T-helper 1 cell treated with Interleukin-12 subunit alpha and Interleukin-12 subunit beta and Interleukin-4 antibody, amounts not matched to agents 30 μg/mL and 1 μg/mL, for 36 hours (primary cell): ENCODE measurements around the gene RNPS1.

Experiments
- H3K27ac Mint-ChIP-seq: one replicate; pipeline ENCODE4 v1.8.0; 2021; ENCODE audit warnings: mild to moderate bottlenecking, mixed read lengths
- H3K27me3 Mint-ChIP-seq: one replicate; pipeline ENCODE4 v1.8.0; 2021; ENCODE audit warnings: low read depth, mixed read lengths
- H3K36me3 Mint-ChIP-seq: one replicate; pipeline ENCODE4 v1.8.0; 2021; ENCODE audit warnings: low read depth, mixed read lengths
- H3K4me1 Mint-ChIP-seq: one replicate; pipeline ENCODE4 v1.8.0; 2021; ENCODE audit warnings: low read depth, mixed read lengths
- H3K4me3 Mint-ChIP-seq: one replicate; pipeline ENCODE4 v1.8.0; 2021; ENCODE audit warnings: mild to moderate bottlenecking, moderate library complexity, mixed read lengths
- H3K9me3 Mint-ChIP-seq: one replicate; pipeline ENCODE4 v1.8.0; 2021; ENCODE audit warnings: mixed read lengths

RNPS1 gene

DNA sequence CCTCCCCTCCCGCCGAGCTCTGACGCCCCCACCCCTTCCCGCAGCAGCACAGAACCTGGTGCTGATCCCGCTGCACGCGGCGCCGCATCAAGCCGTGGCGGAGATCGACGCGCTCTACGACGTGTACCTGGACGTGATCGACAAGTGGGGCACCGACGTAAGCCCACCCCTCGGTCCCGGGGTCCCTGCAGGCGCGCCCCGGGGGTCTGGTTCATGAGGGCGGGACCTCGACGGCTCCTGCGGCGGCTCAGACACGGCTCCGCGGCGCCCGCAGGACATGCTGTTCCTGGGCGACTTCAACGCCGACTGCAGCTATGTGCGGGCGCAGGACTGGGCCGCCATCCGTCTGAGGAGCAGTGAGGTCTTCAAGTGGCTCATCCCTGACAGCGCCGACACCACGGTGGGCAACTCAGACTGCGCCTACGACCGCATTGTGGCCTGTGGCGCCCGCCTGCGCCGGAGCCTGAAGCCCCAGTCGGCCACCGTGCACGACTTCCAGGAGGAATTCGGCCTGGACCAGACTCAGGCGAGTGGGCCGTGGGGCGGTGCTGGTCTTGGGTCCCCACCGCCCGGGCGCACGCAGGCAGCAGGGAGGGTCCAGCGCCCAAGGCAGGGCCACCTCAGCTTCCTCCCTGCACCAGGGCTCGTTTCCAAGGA is 30.3 kb downstream of the RNPS1 start:
- Mint-ChIP-seq H3K27me3 (no peaks in the 10 kb centered on the region), H3K36me3 (peaks cover 8% of the 10 kb centered on the region), H3K9me3 (no peaks in the 10 kb centered on the region), H3K4me1 (no peaks in the 10 kb centered on the region), H3K27ac (no peak overlapping the region), H3K4me3 (no peak overlapping the region)

- Mint-ChIP-seq H3K4me1 (no peaks in the 10 kb centered on the region), H3K27me3 (no peaks in the 10 kb centered on the region), H3K36me3 (peaks cover 5% of the 10 kb centered on the region), H3K27ac (no peak overlapping the region), H3K4me3 (no peak overlapping the region), H3K9me3 (no peaks in the 10 kb centered on the region)
Observed at GRCh38 chr16:2237102-2237482, 30.8 kb downstream of the RNPS1 start.

- H3K27me3 Mint-ChIP-seq = no peaks in the 10 kb centered on the region
- no peaks in the 10 kb centered on the region for H3K9me3 Mint-ChIP-seq
- peaks cover 5% of the 10 kb centered on the region for H3K36me3 Mint-ChIP-seq
- H3K4me3 Mint-ChIP-seq = no peak within 1 kb of the TSS
- H3K4me1 Mint-ChIP-seq = no peaks in the 10 kb centered on the region
- no peak within 1 kb of the TSS for H3K27ac Mint-ChIP-seq
Observed at GRCh38 chr16:2236337-2237101, 31.4 kb downstream of the RNPS1 start, which contains the start of gene DNASE1L2. Gene DNASE1L2, plus strand, starts transcription at chr16:2236444. Its CDS starts 373 bp downstream, at chr16:2236817.

- Mint-ChIP-seq H3K4me1 (no peaks in the 10 kb centered on the region), H3K4me3 (no peak overlapping the region), H3K36me3 (peaks cover 5% of the 10 kb centered on the region), H3K27ac (no peak overlapping the region), H3K27me3 (no peaks in the 10 kb centered on the region), H3K9me3 (no peaks in the 10 kb centered on the region)
Observed at GRCh38 chr16:2235695-2236336, 32.1 kb downstream of the RNPS1 start.

DNA sequence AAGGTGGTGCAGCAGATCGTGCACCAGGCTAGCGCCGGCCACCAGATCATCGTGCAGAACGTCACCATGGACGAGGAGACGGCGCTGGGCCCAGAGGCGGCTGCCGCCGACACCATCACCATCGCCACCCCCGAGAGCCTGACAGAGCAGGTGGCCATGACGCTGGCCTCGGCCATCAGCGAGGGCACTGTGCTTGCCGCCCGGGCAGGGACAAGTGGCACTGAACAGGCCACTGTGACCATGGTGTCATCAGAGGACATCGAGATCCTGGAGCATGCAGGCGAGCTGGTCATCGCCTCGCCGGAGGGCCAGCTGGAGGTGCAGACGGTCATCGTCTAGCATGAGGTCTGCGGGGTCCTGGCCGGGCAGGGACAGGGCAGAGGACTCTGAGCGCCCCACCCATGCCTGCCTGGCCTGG is 32.7 kb downstream of the RNPS1 start:
- no peaks in the 10 kb centered on the region for H3K27me3 Mint-ChIP-seq

GRCh38 chr16:2234813-2235170 is 33.1 kb downstream of the RNPS1 start:
- no peaks in the 10 kb centered on the region for H3K27me3 Mint-ChIP-seq

More for the DNA sequence above, 32.7 kb downstream of the RNPS1 start:
- Mint-ChIP-seq H3K9me3 (no peaks in the 10 kb centered on the region), H3K36me3 (peaks cover 5% of the 10 kb centered on the region), H3K4me1 (no peaks in the 10 kb centered on the region), H3K27ac (no peak overlapping the region), H3K4me3 (no peak overlapping the region)

GRCh38 chr16:2233872-2234812 is 33.8 kb downstream of the RNPS1 start:
- Mint-ChIP-seq H3K27me3 (no peaks in the 10 kb centered on the region), H3K4me1 (no peaks in the 10 kb centered on the region), H3K27ac (no peak overlapping the region), H3K36me3 (peaks cover 7% of the 10 kb centered on the region), H3K9me3 (no peaks in the 10 kb centered on the region), H3K4me3 (no peak overlapping the region)

More at GRCh38 chr16:2234813-2235170, 33.1 kb downstream of the RNPS1 start:
- Mint-ChIP-seq H3K4me3 (no peak overlapping the region), H3K27ac (no peak overlapping the region), H3K4me1 (no peaks in the 10 kb centered on the region), H3K36me3 (peaks cover 8% of the 10 kb centered on the region), H3K9me3 (no peaks in the 10 kb centered on the region)

DNA sequence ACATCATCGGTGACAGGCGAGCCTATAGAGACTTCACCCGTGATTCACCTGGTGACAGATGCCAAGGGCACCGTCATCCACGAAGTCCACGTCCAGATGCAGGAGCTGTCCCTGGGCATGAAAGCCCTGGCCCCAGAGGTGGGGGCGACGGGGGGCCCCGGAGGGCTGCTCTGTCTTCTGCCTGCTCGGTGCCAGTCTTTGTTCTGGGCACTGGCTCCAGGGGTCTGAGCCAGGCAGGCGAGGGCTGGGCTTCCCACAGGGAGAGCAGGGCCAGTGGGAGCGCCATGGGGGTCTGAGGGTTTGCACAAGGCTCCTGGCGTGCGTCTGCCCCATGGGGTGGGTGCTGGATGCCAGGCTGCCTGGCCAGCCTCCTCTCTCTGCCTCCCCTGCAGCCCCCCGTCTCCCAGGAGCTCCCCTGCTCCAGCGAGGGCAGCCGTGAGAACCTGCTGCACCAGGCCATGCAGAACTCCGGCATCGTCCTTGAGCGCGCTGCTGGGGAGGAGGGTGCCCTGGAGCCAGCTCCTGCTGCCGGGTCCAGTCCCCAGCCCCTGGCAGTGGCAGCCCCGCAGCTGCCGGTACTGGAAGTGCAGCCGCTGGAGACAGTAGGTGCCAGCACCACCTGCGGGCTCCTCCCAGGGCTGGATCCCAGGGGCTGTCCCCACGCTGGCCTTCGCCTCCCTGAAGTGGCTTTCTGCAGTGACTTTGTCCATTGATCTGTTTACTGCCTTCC is 34.7 kb downstream of the RNPS1 start:
- H3K4me1 Mint-ChIP-seq = no peaks in the 10 kb centered on the region
- no peak overlapping the region for H3K27ac Mint-ChIP-seq

DNA sequence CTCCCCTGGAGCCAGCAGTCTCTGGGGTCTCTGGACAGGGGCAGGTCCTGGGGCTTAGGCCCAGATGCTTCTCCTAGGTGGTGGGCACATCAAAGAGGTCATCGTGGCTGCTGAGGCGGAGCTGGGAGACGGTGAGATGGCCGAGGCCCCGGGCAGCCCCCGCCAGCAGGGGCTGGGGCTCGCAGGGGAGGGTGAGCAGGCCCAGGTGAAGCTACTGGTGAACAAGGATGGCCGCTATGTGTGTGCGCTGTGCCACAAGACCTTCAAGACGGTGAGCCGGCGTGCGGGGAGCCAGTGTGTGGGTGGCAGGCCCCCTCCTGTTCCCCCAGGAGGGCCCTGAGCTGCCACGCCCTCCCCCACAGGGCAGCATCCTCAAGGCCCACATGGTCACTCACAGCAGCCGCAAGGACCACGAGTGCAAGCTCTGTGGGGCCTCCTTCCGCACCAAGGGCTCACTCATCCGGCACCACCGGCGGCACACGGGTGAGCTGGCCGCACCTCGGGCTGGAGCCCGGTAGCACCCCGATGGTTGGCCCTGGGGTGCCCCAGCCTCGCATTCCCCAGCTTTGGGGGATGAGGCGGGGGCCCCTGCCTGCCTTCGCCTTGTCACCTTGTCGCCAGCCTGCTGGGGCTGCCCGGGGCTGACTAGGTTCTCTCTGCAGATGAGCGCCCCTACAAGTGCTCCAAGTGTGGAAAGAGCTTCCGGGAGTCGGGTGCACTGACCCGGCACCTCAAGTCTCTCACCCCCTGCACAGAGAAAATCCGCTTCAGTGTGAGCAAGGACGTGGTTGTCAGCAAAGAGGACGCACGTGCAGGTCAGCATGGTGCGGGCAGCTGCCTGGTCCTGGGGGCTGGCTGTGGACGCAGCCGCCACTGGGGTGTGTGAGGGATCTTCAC is 35.6 kb downstream of the RNPS1 start:
- Mint-ChIP-seq H3K27me3 (no peaks in the 10 kb centered on the region), H3K36me3 (peaks cover 7% of the 10 kb centered on the region), H3K9me3 (no peaks in the 10 kb centered on the region), H3K4me3 (no peak overlapping the region), H3K27ac (no peak overlapping the region), H3K4me1 (no peaks in the 10 kb centered on the region)

More for the DNA sequence above, 34.7 kb downstream of the RNPS1 start:
- H3K4me3 Mint-ChIP-seq = no peak overlapping the region
- H3K27me3 Mint-ChIP-seq = no peaks in the 10 kb centered on the region
- H3K36me3 Mint-ChIP-seq = peaks cover 7% of the 10 kb centered on the region
- H3K9me3 Mint-ChIP-seq = no peaks in the 10 kb centered on the region

GRCh38 chr16:2231016-2231931 is 36.7 kb downstream of the RNPS1 start:
- Mint-ChIP-seq H3K27ac (no peak overlapping the region), H3K4me3 (no peak overlapping the region), H3K27me3 (no peaks in the 10 kb centered on the region), H3K9me3 (no peaks in the 10 kb centered on the region), H3K4me1 (peaks cover under 1% of the 10 kb centered on the region), H3K36me3 (peaks cover 7% of the 10 kb centered on the region)

DNA sequence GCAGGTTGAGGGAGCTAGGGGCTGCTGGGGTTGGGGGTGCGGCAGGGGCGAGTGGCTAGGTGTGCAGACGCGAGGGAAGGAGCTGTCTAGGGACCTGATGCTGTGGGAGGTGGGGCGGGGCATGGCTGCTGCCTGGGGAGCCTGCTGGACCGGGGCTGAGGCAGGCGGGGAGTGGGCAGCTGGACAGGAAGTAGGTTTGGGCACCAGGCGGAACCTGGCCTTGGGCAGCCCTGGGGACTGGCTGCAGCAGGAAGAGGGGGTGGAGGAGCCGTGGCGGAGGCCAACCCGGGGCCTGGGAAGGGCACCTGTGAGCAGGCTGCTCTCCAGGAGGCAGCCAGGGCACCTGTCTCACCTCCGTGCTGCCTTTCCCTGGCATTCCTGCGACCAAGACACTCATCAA is 37.5 kb downstream of the RNPS1 start:
- H3K9me3 Mint-ChIP-seq = no peaks in the 10 kb centered on the region
- peaks cover 5% of the 10 kb centered on the region for H3K4me1 Mint-ChIP-seq
- H3K36me3 Mint-ChIP-seq = peaks cover 6% of the 10 kb centered on the region
- no peaks in the 10 kb centered on the region for H3K27me3 Mint-ChIP-seq
- H3K27ac Mint-ChIP-seq = no peak overlapping the region
- H3K4me3 Mint-ChIP-seq = no peak overlapping the region

- H3K4me3 Mint-ChIP-seq = no peak overlapping the region
- no peak overlapping the region for H3K27ac Mint-ChIP-seq
- H3K4me1 Mint-ChIP-seq = peaks cover 5% of the 10 kb centered on the region
- peaks cover 4% of the 10 kb centered on the region for H3K36me3 Mint-ChIP-seq
- no peaks in the 10 kb centered on the region for H3K9me3 Mint-ChIP-seq
- no peaks in the 10 kb centered on the region for H3K27me3 Mint-ChIP-seq
Observed at GRCh38 chr16:2229632-2230250, 38.2 kb downstream of the RNPS1 start.
